ENCODE data around the gene TRIM2. TPM values are rescaled to one million over a fixed set of nuclear protein-coding genes. Genes with fewer than 3 reads are reported as not detected.

Gene TRIM2
- total RNA-seq, 2 experiments from 2014 or later, result not detected

- Mint-ChIP-seq H3K4me1 (no peaks in the 10 kb centered on the region), H3K9me3 (ENCODE audit: low read depth) (no peaks in the 10 kb centered on the region), H3K27me3 (peaks cover 3% of the 10 kb centered on the region), H3K36me3 (no peaks in the 10 kb centered on the region), H3K27ac (no peak overlapping the region), H3K4me3 (no peak overlapping the region)
- DNase-seq, result no peak
- CTCF ChIA-PET, result no interaction called here
- no peak for ATAC-seq
These were observed 29.2 kb upstream of the TRIM2 start for GRCh38 chr4:153174821-153175567.

GRCh38 chr4:153176938-153177337, 27.3 kb upstream of the TRIM2 start:
- CTCF ChIA-PET, result no interaction called here
- H3K9me3 Mint-ChIP-seq (ENCODE audit: low read depth), result no peaks in the 10 kb centered on the region
- DNase-seq, result no peak

GRCh38 chr4:153177841-153178240, 26.4 kb upstream of the TRIM2 start:
- H3K9me3 Mint-ChIP-seq (ENCODE audit: low read depth), result no peaks in the 10 kb centered on the region
- no peaks in the 10 kb centered on the region for H3K4me1 Mint-ChIP-seq
- no peaks in the 10 kb centered on the region for H3K27me3 Mint-ChIP-seq
- H3K27ac Mint-ChIP-seq, result no peak overlapping the region
- CTCF ChIA-PET, result no interaction called here
- DNase-seq (no peak), ATAC-seq (no peak)
- H3K36me3 Mint-ChIP-seq, result no peaks in the 10 kb centered on the region
- no peak overlapping the region for H3K4me3 Mint-ChIP-seq

More at GRCh38 chr4:153176938-153177337, 27.3 kb upstream of the TRIM2 start:
- no peak overlapping the region for H3K27ac Mint-ChIP-seq
- H3K4me3 Mint-ChIP-seq, result no peak overlapping the region
- ATAC-seq, result no peak
- no peaks in the 10 kb centered on the region for H3K36me3 Mint-ChIP-seq
- H3K4me1 Mint-ChIP-seq, result no peaks in the 10 kb centered on the region
- H3K27me3 Mint-ChIP-seq, result no peaks in the 10 kb centered on the region

GRCh38 chr4:153179100-153179499, 25.1 kb upstream of the TRIM2 start:
- Mint-ChIP-seq H3K4me3 (no peak overlapping the region), H3K27me3 (peaks cover 4% of the 10 kb centered on the region), H3K36me3 (no peaks in the 10 kb centered on the region), H3K9me3 (ENCODE audit: low read depth) (no peaks in the 10 kb centered on the region), H3K4me1 (no peaks in the 10 kb centered on the region), H3K27ac (no peak overlapping the region)
- ATAC-seq (no peak), DNase-seq (no peak)
- CTCF ChIA-PET, result interaction anchor here (1.2 kb wide), 1 partner anchor 70 kb away, joined by 3 read pairs; no protein-coding TSS in a partner anchor

GRCh38 chr4:153181293-153181692, 22.9 kb upstream of the TRIM2 start:
- CTCF ChIA-PET, result no interaction called here
- no peak for ATAC-seq
- H3K4me1 Mint-ChIP-seq, result no peaks in the 10 kb centered on the region

GRCh38 chr4:153181700-153182099, 22.5 kb upstream of the TRIM2 start:
- CTCF ChIA-PET, result no interaction called here
- H3K27ac Mint-ChIP-seq, result no peak overlapping the region
- H3K9me3 Mint-ChIP-seq (ENCODE audit: low read depth), result no peaks in the 10 kb centered on the region
- no peak for ATAC-seq
- no peaks in the 10 kb centered on the region for H3K36me3 Mint-ChIP-seq
- DNase-seq, result no peak
- H3K4me1 Mint-ChIP-seq, result no peaks in the 10 kb centered on the region
- no peak overlapping the region for H3K4me3 Mint-ChIP-seq
- peaks cover 4% of the 10 kb centered on the region for H3K27me3 Mint-ChIP-seq

More at GRCh38 chr4:153181293-153181692, 22.9 kb upstream of the TRIM2 start:
- H3K36me3 Mint-ChIP-seq, result no peaks in the 10 kb centered on the region
- no peak for DNase-seq
- H3K27me3 Mint-ChIP-seq, result peaks cover 4% of the 10 kb centered on the region
- H3K9me3 Mint-ChIP-seq (ENCODE audit: low read depth), result no peaks in the 10 kb centered on the region
- no peak overlapping the region for H3K27ac Mint-ChIP-seq
- no peak overlapping the region for H3K4me3 Mint-ChIP-seq

GRCh38 chr4:153183146-153183545, 21.1 kb upstream of the TRIM2 start:
- H3K27me3 Mint-ChIP-seq, result peaks cover 8% of the 10 kb centered on the region
- H3K4me1 Mint-ChIP-seq, result no peaks in the 10 kb centered on the region
- CTCF ChIA-PET, result no interaction called here
- no peaks in the 10 kb centered on the region for H3K9me3 Mint-ChIP-seq (ENCODE audit: low read depth)
- no peak for ATAC-seq
- no peaks in the 10 kb centered on the region for H3K36me3 Mint-ChIP-seq
- DNase-seq, result no peak
- H3K4me3 Mint-ChIP-seq, result no peak overlapping the region
- H3K27ac Mint-ChIP-seq, result no peak overlapping the region

- ATAC-seq (no peak), DNase-seq (no peak)
- no peaks in the 10 kb centered on the region for H3K9me3 Mint-ChIP-seq (ENCODE audit: low read depth)
- no peak overlapping the region for H3K27ac Mint-ChIP-seq
- no peak overlapping the region for H3K4me3 Mint-ChIP-seq
- CTCF ChIA-PET, result no interaction called here
- H3K36me3 Mint-ChIP-seq, result no peaks in the 10 kb centered on the region
- H3K4me1 Mint-ChIP-seq, result no peaks in the 10 kb centered on the region
- H3K27me3 Mint-ChIP-seq, result peaks cover 12% of the 10 kb centered on the region
These were observed 18.9 kb upstream of the TRIM2 start for GRCh38 chr4:153185331-153185852.

GRCh38 chr4:153186046-153186728, 18.1 kb upstream of the TRIM2 start:
- Mint-ChIP-seq H3K9me3 (ENCODE audit: low read depth) (no peaks in the 10 kb centered on the region), H3K4me1 (no peaks in the 10 kb centered on the region), H3K27ac (no peak overlapping the region), H3K4me3 (no peak overlapping the region), H3K36me3 (no peaks in the 10 kb centered on the region), H3K27me3 (peaks cover 15% of the 10 kb centered on the region)
- DNase-seq (no peak), ATAC-seq (no peak)
- CTCF ChIA-PET, result no interaction called here

- peaks cover 22% of the 10 kb centered on the region for H3K27me3 Mint-ChIP-seq
- ATAC-seq (no peak), DNase-seq (no peak)
- no peaks in the 10 kb centered on the region for H3K4me1 Mint-ChIP-seq
- H3K27ac Mint-ChIP-seq, result no peak overlapping the region
- no peaks in the 10 kb centered on the region for H3K9me3 Mint-ChIP-seq (ENCODE audit: low read depth)
- CTCF ChIA-PET, result no interaction called here
- no peaks in the 10 kb centered on the region for H3K36me3 Mint-ChIP-seq
- no peak overlapping the region for H3K4me3 Mint-ChIP-seq
These were observed 15.0 kb upstream of the TRIM2 start for GRCh38 chr4:153189016-153189801.

GRCh38 chr4:153191795-153192363, 12.4 kb upstream of the TRIM2 start:
- H3K4me1 Mint-ChIP-seq, result no peaks in the 10 kb centered on the region
- no peak overlapping the region for H3K4me3 Mint-ChIP-seq
- no peak for DNase-seq
- no peak for ATAC-seq
- no peaks in the 10 kb centered on the region for H3K36me3 Mint-ChIP-seq
- CTCF ChIA-PET, result no interaction called here
- H3K9me3 Mint-ChIP-seq (ENCODE audit: low read depth), result no peaks in the 10 kb centered on the region
- peaks cover 29% of the 10 kb centered on the region for H3K27me3 Mint-ChIP-seq
- no peak overlapping the region for H3K27ac Mint-ChIP-seq

GRCh38 chr4:153197301-153197700, 6.9 kb upstream of the TRIM2 start:
- no peak overlapping the region for H3K27ac Mint-ChIP-seq
- no peaks in the 10 kb centered on the region for H3K36me3 Mint-ChIP-seq
- DNase-seq, result no peak
- no peak overlapping the region for H3K4me3 Mint-ChIP-seq
- no peak for ATAC-seq
- CTCF ChIA-PET, result no interaction called here
- no peaks in the 10 kb centered on the region for H3K9me3 Mint-ChIP-seq (ENCODE audit: low read depth)
- H3K4me1 Mint-ChIP-seq, result no peaks in the 10 kb centered on the region
- peaks cover 18% of the 10 kb centered on the region for H3K27me3 Mint-ChIP-seq

GRCh38 chr4:153198719-153199118, 5.5 kb upstream of the TRIM2 start:
- ATAC-seq, result no peak
- H3K9me3 Mint-ChIP-seq (ENCODE audit: low read depth), result no peaks in the 10 kb centered on the region
- H3K4me1 Mint-ChIP-seq, result no peaks in the 10 kb centered on the region
- DNase-seq, result no peak
- CTCF ChIA-PET, result no interaction called here
- H3K36me3 Mint-ChIP-seq, result no peaks in the 10 kb centered on the region
- no peak overlapping the region for H3K27ac Mint-ChIP-seq
- H3K27me3 Mint-ChIP-seq, result peaks cover 14% of the 10 kb centered on the region
- no peak overlapping the region for H3K4me3 Mint-ChIP-seq

All from activated CD8-positive, alpha-beta memory T cell treated with anti-CD3 and anti-CD28 coated beads, Interleukin-2, amount 10 ng/mL, durations not matched to agents 7 days and 5 days (primary cell).